GM20431 (cell line): Measurements from ENCODE around the gene RBM10.
"Not testable (repeated sequence)": the region's sequence is repeated elsewhere in the genome, so short reads cannot be mapped to it uniquely, and the experiment has no call there.

Experiments used
- in situ Hi-C: fragments of 300-500 bp; cut with MseI, MboI; formaldehyde crosslinking; loops from one replicate; pipeline ENCODE4 v1.15.0; 2020; ENCODE audit warnings: low sequenced_read_pairs; ENCODE audit not compliant: unreplicated experiment

Gene RBM10

GRCh38 chrX:47144626-47145394 is at the start of gene RBM10, which contains the start of gene NDUFB11:
Gene RBM10, plus strand, starts transcription at chrX:47145221. Its CDS starts 2,261 bp downstream, at chrX:47147482.
Gene NDUFB11, minus strand, starts transcription at chrX:47144702. Its CDS starts 23 bp downstream, at chrX:47144679.
- in situ Hi-C loops = no loop called here

GRCh38 chrX:47097018-47097417 is 48.0 kb upstream of the RBM10 start:
- in situ Hi-C loops = no loop called here

- in situ Hi-C loops = no loop called here
These were observed 46.5 kb upstream of the RBM10 start for GRCh38 chrX:47098338-47099094.

GRCh38 chrX:47101206-47101605 is 43.8 kb upstream of the RBM10 start:
- in situ Hi-C loops = no loop called here

GRCh38 chrX:47110936-47111615 is 33.9 kb upstream of the RBM10 start:
- in situ Hi-C loops = not testable (repeated sequence)

GRCh38 chrX:47112316-47112954 is 32.6 kb upstream of the RBM10 start:
- in situ Hi-C loops = no loop called here

GRCh38 chrX:47116551-47117110 is 28.4 kb upstream of the RBM10 start:
- in situ Hi-C loops = not testable (repeated sequence)

GRCh38 chrX:47124466-47124865 is 20.6 kb upstream of the RBM10 start:
- in situ Hi-C loops = not testable (repeated sequence)

- in situ Hi-C loops = no loop called here
These were observed 15.7 kb upstream of the RBM10 start for GRCh38 chrX:47129157-47129898.

- in situ Hi-C loops = no loop called here
These were observed 15.1 kb upstream of the RBM10 start for GRCh38 chrX:47129899-47130358.

- in situ Hi-C loops = no loop called here
These were observed 11.5 kb upstream of the RBM10 start for GRCh38 chrX:47133493-47133892.

GRCh38 chrX:47135650-47136049 is 9.4 kb upstream of the RBM10 start:
- in situ Hi-C loops = not testable (repeated sequence)

GRCh38 chrX:47138171-47138570 is 6.8 kb upstream of the RBM10 start:
- in situ Hi-C loops = no loop called here

- in situ Hi-C loops = no loop called here
These were observed 961 bp upstream of the RBM10 start for GRCh38 chrX:47143894-47144625.

- in situ Hi-C loops = no loop called here
These were observed 537 bp downstream of the RBM10 start for GRCh38 chrX:47145395-47146120.

GRCh38 chrX:47146121-47146935 is 1.3 kb downstream of the RBM10 start:
- in situ Hi-C loops = no loop called here
